ENCODE data around the gene DDX20.

Gene DDX20

GRCh38 chr1:111750856-111751255, 4.8 kb upstream of the DDX20 start:
- DNase-seq (no peak), ATAC-seq (no peak)
- H3K27ac Mint-ChIP-seq, result no peak overlapping the region
- H3K4me3 Mint-ChIP-seq, result no peak overlapping the region
- H3K27me3 Mint-ChIP-seq, result no peaks in the 10 kb centered on the region
- no peaks in the 10 kb centered on the region for H3K9me3 Mint-ChIP-seq
- H3K4me1 Mint-ChIP-seq, result peaks cover 10% of the 10 kb centered on the region
- H3K36me3 Mint-ChIP-seq (ENCODE audit: low read depth), result no peaks in the 10 kb centered on the region

- H3K27me3 Mint-ChIP-seq, result no peaks in the 10 kb centered on the region
- H3K9me3 Mint-ChIP-seq, result no peaks in the 10 kb centered on the region
- H3K4me3 Mint-ChIP-seq, result no peak overlapping the region
- no peak overlapping the region for H3K27ac Mint-ChIP-seq
- ATAC-seq, result no peak
- no peak for DNase-seq
- H3K4me1 Mint-ChIP-seq, result peaks cover 16% of the 10 kb centered on the region
- peaks cover 6% of the 10 kb centered on the region for H3K36me3 Mint-ChIP-seq (ENCODE audit: low read depth)
These were observed 3.7 kb upstream of the DDX20 start for GRCh38 chr1:111751906-111752575.

- H3K27ac Mint-ChIP-seq, result peak overlapping the region; percentile 99
- no peaks in the 10 kb centered on the region for H3K27me3 Mint-ChIP-seq
- H3K36me3 Mint-ChIP-seq (ENCODE audit: low read depth), result peaks cover 23% of the 10 kb centered on the region
- H3K4me3 Mint-ChIP-seq, result peak overlapping the region; percentile 98
- peaks cover 35% of the 10 kb centered on the region for H3K4me1 Mint-ChIP-seq
- DNase-seq (peak; percentile 29), ATAC-seq (no peak)
- H3K9me3 Mint-ChIP-seq, result no peaks in the 10 kb centered on the region
These were observed 744 bp upstream of the DDX20 start for GRCh38 chr1:111754984-111755330.

GRCh38 chr1:111756124-111756513, 418 bp downstream of the DDX20 start:
- H3K9me3 Mint-ChIP-seq, result no peaks in the 10 kb centered on the region
- peak overlapping the region; percentile 99 for H3K27ac Mint-ChIP-seq
- ATAC-seq (peak; percentile 5), DNase-seq (no peak)
- H3K4me3 Mint-ChIP-seq, result peak overlapping the region; percentile 98
- H3K27me3 Mint-ChIP-seq, result no peaks in the 10 kb centered on the region
- peaks cover 31% of the 10 kb centered on the region for H3K36me3 Mint-ChIP-seq (ENCODE audit: low read depth)
- H3K4me1 Mint-ChIP-seq, result peaks cover 39% of the 10 kb centered on the region

GRCh38 chr1:111758373-111758772, 2.7 kb downstream of the DDX20 start:
- ATAC-seq (no peak), DNase-seq (no peak)
- Mint-ChIP-seq H3K4me1 (peaks cover 39% of the 10 kb centered on the region), H3K9me3 (no peaks in the 10 kb centered on the region), H3K27ac (peak overlapping the region; percentile 47), H3K27me3 (no peaks in the 10 kb centered on the region), H3K36me3 (ENCODE audit: low read depth) (peaks cover 45% of the 10 kb centered on the region), H3K4me3 (peak overlapping the region; percentile 29)

- Mint-ChIP-seq H3K27me3 (no peaks in the 10 kb centered on the region), H3K9me3 (no peaks in the 10 kb centered on the region), H3K36me3 (ENCODE audit: low read depth) (peaks cover 61% of the 10 kb centered on the region), H3K4me1 (peaks cover 26% of the 10 kb centered on the region), H3K27ac (no peak overlapping the region), H3K4me3 (no peak overlapping the region)
- DNase-seq, result no peak
- no peak for ATAC-seq
These were observed 6.0 kb downstream of the DDX20 start for GRCh38 chr1:111761717-111762116.

GRCh38 chr1:111762332-111762731, 6.6 kb downstream of the DDX20 start:
- H3K4me3 Mint-ChIP-seq, result no peak overlapping the region
- no peaks in the 10 kb centered on the region for H3K9me3 Mint-ChIP-seq
- peaks cover 20% of the 10 kb centered on the region for H3K4me1 Mint-ChIP-seq
- no peak overlapping the region for H3K27ac Mint-ChIP-seq
- ATAC-seq (no peak), DNase-seq (no peak)
- peaks cover 58% of the 10 kb centered on the region for H3K36me3 Mint-ChIP-seq (ENCODE audit: low read depth)
- no peaks in the 10 kb centered on the region for H3K27me3 Mint-ChIP-seq

GRCh38 chr1:111768023-111768422, 12.3 kb downstream of the DDX20 start:
- Mint-ChIP-seq H3K9me3 (no peaks in the 10 kb centered on the region), H3K36me3 (ENCODE audit: low read depth) (peaks cover 29% of the 10 kb centered on the region), H3K27ac (no peak overlapping the region), H3K27me3 (no peaks in the 10 kb centered on the region), H3K4me3 (no peak overlapping the region), H3K4me1 (peaks cover 11% of the 10 kb centered on the region)
- DNase-seq (no peak), ATAC-seq (no peak)

- H3K4me1 Mint-ChIP-seq, result peaks cover 11% of the 10 kb centered on the region
- H3K27ac Mint-ChIP-seq, result no peak overlapping the region
- H3K36me3 Mint-ChIP-seq (ENCODE audit: low read depth), result peaks cover 27% of the 10 kb centered on the region
- H3K9me3 Mint-ChIP-seq, result no peaks in the 10 kb centered on the region
- no peak overlapping the region for H3K4me3 Mint-ChIP-seq
- DNase-seq, result no peak
- H3K27me3 Mint-ChIP-seq, result no peaks in the 10 kb centered on the region
- peak; percentile 65 for ATAC-seq
These were observed 12.9 kb downstream of the DDX20 start for GRCh38 chr1:111768625-111769024.

- Mint-ChIP-seq H3K9me3 (no peaks in the 10 kb centered on the region), H3K4me1 (peaks cover 11% of the 10 kb centered on the region), H3K27ac (no peak overlapping the region), H3K27me3 (no peaks in the 10 kb centered on the region), H3K4me3 (no peak overlapping the region), H3K36me3 (ENCODE audit: low read depth) (peaks cover 23% of the 10 kb centered on the region)
- DNase-seq (peak; percentile 28), ATAC-seq (no peak)
These were observed 13.9 kb downstream of the DDX20 start for GRCh38 chr1:111769517-111770146.

- Mint-ChIP-seq H3K4me1 (peaks cover 11% of the 10 kb centered on the region), H3K4me3 (no peak overlapping the region), H3K36me3 (ENCODE audit: low read depth) (peaks cover 17% of the 10 kb centered on the region), H3K27ac (no peak overlapping the region), H3K9me3 (no peaks in the 10 kb centered on the region), H3K27me3 (no peaks in the 10 kb centered on the region)
- ATAC-seq, result no peak
- no peak for DNase-seq
These were observed 15.2 kb downstream of the DDX20 start for GRCh38 chr1:111770916-111771315.

GRCh38 chr1:111775966-111776365, 20.3 kb downstream of the DDX20 start:
- H3K4me1 Mint-ChIP-seq, result no peaks in the 10 kb centered on the region
- no peaks in the 10 kb centered on the region for H3K27me3 Mint-ChIP-seq
- DNase-seq, result no peak
- no peak overlapping the region for H3K27ac Mint-ChIP-seq
- no peaks in the 10 kb centered on the region for H3K36me3 Mint-ChIP-seq (ENCODE audit: low read depth)
- H3K4me3 Mint-ChIP-seq, result no peak overlapping the region
- H3K9me3 Mint-ChIP-seq, result no peaks in the 10 kb centered on the region
- no peak for ATAC-seq

- Mint-ChIP-seq H3K27ac (no peak overlapping the region), H3K36me3 (ENCODE audit: low read depth) (no peaks in the 10 kb centered on the region)
- DNase-seq, result no peak
These were observed 20.7 kb downstream of the DDX20 start for GRCh38 chr1:111776391-111776790.

GRCh38 chr1:111776861-111777260, 21.2 kb downstream of the DDX20 start:
- ATAC-seq, result no peak
- no peaks in the 10 kb centered on the region for H3K36me3 Mint-ChIP-seq (ENCODE audit: low read depth)
- H3K4me1 Mint-ChIP-seq, result no peaks in the 10 kb centered on the region
- H3K4me3 Mint-ChIP-seq, result no peak overlapping the region
- no peaks in the 10 kb centered on the region for H3K9me3 Mint-ChIP-seq
- DNase-seq, result no peak
- no peak overlapping the region for H3K27ac Mint-ChIP-seq
- no peaks in the 10 kb centered on the region for H3K27me3 Mint-ChIP-seq

More at GRCh38 chr1:111776391-111776790, 20.7 kb downstream of the DDX20 start:
- no peak overlapping the region for H3K4me3 Mint-ChIP-seq
- no peaks in the 10 kb centered on the region for H3K9me3 Mint-ChIP-seq
- no peaks in the 10 kb centered on the region for H3K4me1 Mint-ChIP-seq
- H3K27me3 Mint-ChIP-seq, result no peaks in the 10 kb centered on the region
- ATAC-seq, result no peak

- no peaks in the 10 kb centered on the region for H3K36me3 Mint-ChIP-seq (ENCODE audit: low read depth)
- no peaks in the 10 kb centered on the region for H3K27me3 Mint-ChIP-seq
- no peak overlapping the region for H3K27ac Mint-ChIP-seq
- no peak overlapping the region for H3K4me3 Mint-ChIP-seq
- DNase-seq, result no peak
- H3K9me3 Mint-ChIP-seq, result no peaks in the 10 kb centered on the region
- no peak for ATAC-seq
- H3K4me1 Mint-ChIP-seq, result no peaks in the 10 kb centered on the region
These were observed 21.6 kb downstream of the DDX20 start for GRCh38 chr1:111777301-111777700.
